Nephron progenitor cell (in vitro differentiated cells): Measurements from ENCODE around the gene INSL3.

Experiments
- DNase-seq: peaks from one replicate; pipeline ENCODE4 v3.0.0; 2021
- H3K27ac Mint-ChIP-seq: 2 replicates; pipeline ENCODE4 v1.8.0; 2021; ENCODE audit warnings: mild to moderate bottlenecking, moderate library complexity, mixed read lengths
- H3K27me3 Mint-ChIP-seq: 2 replicates; pipeline ENCODE4 v1.8.0; 2021; ENCODE audit warnings: mild to moderate bottlenecking, low read depth, mixed read lengths; ENCODE audit not compliant: poor library complexity
- H3K36me3 Mint-ChIP-seq: 2 replicates; pipeline ENCODE4 v1.8.0; 2021; ENCODE audit warnings: low read depth, mixed read lengths
- H3K4me1 Mint-ChIP-seq: 2 replicates; pipeline ENCODE4 v1.8.0; 2021; ENCODE audit warnings: mixed read lengths
- H3K4me3 Mint-ChIP-seq: 2 replicates; pipeline ENCODE4 v1.8.0; 2021; ENCODE audit warnings: mild to moderate bottlenecking, moderate library complexity, mixed read lengths
- H3K9me3 Mint-ChIP-seq: 2 replicates; pipeline ENCODE4 v1.8.0; 2021; ENCODE audit warnings: mild to moderate bottlenecking, moderate library complexity, mixed read lengths
- TF ChIP-seq, protein P1 (sequence below): fragments of 200-600 bp; sonication (generic); IDR thresholded peaks from 2 replicates; pipeline ENCODE4 v1.5.0; 2021; ENCODE audit warnings: antibody characterized with exemption

The INSL3 gene

GRCh38 chr19:17841810-17842662 is 20.7 kb upstream of the INSL3 start:
- TF ChIP-seq, protein P1, sequence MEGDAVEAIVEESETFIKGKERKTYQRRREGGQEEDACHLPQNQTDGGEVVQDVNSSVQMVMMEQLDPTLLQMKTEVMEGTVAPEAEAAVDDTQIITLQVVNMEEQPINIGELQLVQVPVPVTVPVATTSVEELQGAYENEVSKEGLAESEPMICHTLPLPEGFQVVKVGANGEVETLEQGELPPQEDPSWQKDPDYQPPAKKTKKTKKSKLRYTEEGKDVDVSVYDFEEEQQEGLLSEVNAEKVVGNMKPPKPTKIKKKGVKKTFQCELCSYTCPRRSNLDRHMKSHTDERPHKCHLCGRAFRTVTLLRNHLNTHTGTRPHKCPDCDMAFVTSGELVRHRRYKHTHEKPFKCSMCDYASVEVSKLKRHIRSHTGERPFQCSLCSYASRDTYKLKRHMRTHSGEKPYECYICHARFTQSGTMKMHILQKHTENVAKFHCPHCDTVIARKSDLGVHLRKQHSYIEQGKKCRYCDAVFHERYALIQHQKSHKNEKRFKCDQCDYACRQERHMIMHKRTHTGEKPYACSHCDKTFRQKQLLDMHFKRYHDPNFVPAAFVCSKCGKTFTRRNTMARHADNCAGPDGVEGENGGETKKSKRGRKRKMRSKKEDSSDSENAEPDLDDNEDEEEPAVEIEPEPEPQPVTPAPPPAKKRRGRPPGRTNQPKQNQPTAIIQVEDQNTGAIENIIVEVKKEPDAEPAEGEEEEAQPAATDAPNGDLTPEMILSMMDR, result no peak
- Mint-ChIP-seq H3K9me3 (no peaks in the 10 kb centered on the region), H3K4me1 (peaks cover 12% of the 10 kb centered on the region), H3K27ac (no peak overlapping the region), H3K36me3 (no peaks in the 10 kb centered on the region), H3K27me3 (peaks cover 76% of the 10 kb centered on the region), H3K4me3 (peak overlapping the region; percentile 78)
- peak; percentile 99 for DNase-seq

DNA sequence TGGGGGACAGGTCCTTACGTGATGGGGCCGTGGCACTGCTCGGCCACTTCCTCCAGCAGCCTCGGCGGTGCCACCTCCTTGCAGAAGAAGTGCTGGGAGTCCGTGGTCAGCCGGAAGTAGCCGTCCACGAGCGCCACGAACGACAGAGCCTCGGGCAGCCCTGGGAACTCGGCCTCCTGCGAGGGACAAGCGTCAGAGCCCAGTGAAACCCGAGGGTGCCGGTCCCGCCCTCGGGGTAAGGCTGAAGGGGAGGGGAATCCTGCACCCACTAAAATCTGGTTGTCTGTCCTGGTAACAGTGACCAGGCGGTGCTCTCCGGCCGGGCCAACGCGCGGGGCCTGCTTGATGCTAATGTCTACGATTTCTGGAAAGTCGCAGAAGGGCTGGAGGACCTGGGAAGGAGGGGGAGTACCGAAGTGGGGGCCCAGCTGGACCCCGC is 20.1 kb upstream of the INSL3 start:
- peaks cover 77% of the 10 kb centered on the region for H3K27me3 Mint-ChIP-seq
- H3K4me1 Mint-ChIP-seq, result peaks cover 16% of the 10 kb centered on the region
- no peak overlapping the region for H3K27ac Mint-ChIP-seq
- TF ChIP-seq, protein P1, result no peak
- no peaks in the 10 kb centered on the region for H3K36me3 Mint-ChIP-seq
- H3K4me3 Mint-ChIP-seq, result peak overlapping the region; percentile 78
- no peaks in the 10 kb centered on the region for H3K9me3 Mint-ChIP-seq
- no peak for DNase-seq

- TF ChIP-seq, protein P1, result no peak
- Mint-ChIP-seq H3K4me1 (peaks cover 25% of the 10 kb centered on the region), H3K4me3 (peak overlapping the region; percentile 18), H3K36me3 (no peaks in the 10 kb centered on the region), H3K9me3 (no peaks in the 10 kb centered on the region), H3K27me3 (peaks cover 78% of the 10 kb centered on the region), H3K27ac (no peak overlapping the region)
- DNase-seq, result no peak
Measured at GRCh38 chr19:17840019-17840418, 18.7 kb upstream of the INSL3 start.

DNA sequence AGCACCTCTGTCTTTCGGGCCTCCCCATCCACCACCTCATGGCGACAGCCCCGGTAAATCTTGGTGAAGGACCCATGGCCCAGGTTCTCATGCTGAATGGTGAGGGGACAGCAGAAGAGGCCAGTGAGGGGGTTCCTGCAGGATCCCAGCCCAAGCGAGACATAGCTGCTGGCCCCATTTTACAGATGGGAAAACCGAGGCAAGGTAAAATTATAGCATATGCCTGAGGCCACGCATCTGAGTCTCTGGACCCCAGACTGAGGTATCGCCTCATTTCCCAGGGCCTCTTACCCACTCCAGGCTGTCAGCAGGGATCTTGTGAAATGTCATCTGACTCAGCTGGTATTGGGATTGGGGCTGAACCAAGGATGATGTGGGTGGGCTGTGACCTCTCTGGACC is 16.7 kb upstream of the INSL3 start:
- Mint-ChIP-seq H3K4me1 (peaks cover 24% of the 10 kb centered on the region), H3K27ac (no peak overlapping the region), H3K27me3 (peaks cover 61% of the 10 kb centered on the region), H3K9me3 (no peaks in the 10 kb centered on the region), H3K4me3 (no peak overlapping the region), H3K36me3 (no peaks in the 10 kb centered on the region)
- no peak for DNase-seq
- TF ChIP-seq, protein P1, result no peak

DNA sequence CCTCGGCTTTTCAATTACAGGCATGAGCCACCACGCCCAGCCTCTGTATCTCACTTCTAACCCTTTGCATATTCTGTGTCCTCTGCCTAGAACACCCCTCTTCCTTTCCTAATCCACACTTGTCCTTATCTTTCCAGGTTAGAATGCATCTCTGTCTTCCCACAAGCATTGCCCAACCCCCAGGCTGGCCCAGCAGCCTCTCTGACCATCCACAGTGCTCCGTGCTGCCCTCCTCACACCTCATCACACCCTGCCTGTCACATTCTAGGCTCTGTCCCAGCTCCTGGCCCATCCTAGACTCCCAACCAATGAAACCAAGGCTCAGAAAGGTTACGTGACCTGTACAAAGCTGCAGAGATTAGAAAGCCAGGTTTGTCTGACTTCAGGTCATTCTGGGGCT is 15.2 kb upstream of the INSL3 start:
- no peaks in the 10 kb centered on the region for H3K36me3 Mint-ChIP-seq
- H3K4me1 Mint-ChIP-seq, result peaks cover 24% of the 10 kb centered on the region
- no peak for DNase-seq
- H3K4me3 Mint-ChIP-seq, result no peak overlapping the region
- peaks cover 61% of the 10 kb centered on the region for H3K27me3 Mint-ChIP-seq
- TF ChIP-seq, protein P1, result no peak
- H3K9me3 Mint-ChIP-seq, result no peaks in the 10 kb centered on the region
- no peak overlapping the region for H3K27ac Mint-ChIP-seq
